Measurements from ENCODE around the gene MGAT5.

MGAT5 gene

DNA sequence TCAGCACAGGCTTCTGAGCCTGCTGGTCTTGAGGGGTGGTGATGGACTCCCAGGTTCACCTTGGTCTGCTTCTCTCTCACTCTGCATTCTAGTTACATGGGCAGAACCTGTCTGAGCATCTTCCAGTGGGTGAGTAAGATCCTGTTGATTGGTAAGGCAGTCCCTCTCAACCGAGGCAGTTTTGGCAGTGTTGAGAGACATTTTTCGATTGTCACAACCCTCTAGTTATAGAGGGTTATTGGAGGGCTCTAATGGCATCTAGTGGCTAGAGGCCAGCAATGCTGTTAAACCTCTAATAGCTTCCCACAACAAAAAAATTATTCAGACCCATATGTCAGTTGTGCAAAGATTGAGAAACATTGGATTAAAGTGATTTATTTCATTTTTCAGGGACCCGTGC is 9.3 kb upstream of the MGAT5 start:
- no peaks in the 10 kb centered on the region for H3K36me3 ChIP-seq (ENCODE audit: control insufficient read depth, insufficient read depth, low read length)
- TF ChIP-seq, protein P1, sequence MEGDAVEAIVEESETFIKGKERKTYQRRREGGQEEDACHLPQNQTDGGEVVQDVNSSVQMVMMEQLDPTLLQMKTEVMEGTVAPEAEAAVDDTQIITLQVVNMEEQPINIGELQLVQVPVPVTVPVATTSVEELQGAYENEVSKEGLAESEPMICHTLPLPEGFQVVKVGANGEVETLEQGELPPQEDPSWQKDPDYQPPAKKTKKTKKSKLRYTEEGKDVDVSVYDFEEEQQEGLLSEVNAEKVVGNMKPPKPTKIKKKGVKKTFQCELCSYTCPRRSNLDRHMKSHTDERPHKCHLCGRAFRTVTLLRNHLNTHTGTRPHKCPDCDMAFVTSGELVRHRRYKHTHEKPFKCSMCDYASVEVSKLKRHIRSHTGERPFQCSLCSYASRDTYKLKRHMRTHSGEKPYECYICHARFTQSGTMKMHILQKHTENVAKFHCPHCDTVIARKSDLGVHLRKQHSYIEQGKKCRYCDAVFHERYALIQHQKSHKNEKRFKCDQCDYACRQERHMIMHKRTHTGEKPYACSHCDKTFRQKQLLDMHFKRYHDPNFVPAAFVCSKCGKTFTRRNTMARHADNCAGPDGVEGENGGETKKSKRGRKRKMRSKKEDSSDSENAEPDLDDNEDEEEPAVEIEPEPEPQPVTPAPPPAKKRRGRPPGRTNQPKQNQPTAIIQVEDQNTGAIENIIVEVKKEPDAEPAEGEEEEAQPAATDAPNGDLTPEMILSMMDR (IDR thresholded peaks at IDR 0.05): no peak
- H2AFZ ChIP-seq: no peak overlapping the region
- no peak overlapping the region for H3K27ac ChIP-seq
- peaks cover 14% of the 10 kb centered on the region for H3K79me2 ChIP-seq
- peaks cover 2% of the 10 kb centered on the region for H3K4me1 ChIP-seq
- no peak overlapping the region for H3K4me2 ChIP-seq (ENCODE audit: low read length)
- H3K27me3 ChIP-seq (ENCODE audit: control insufficient read depth, insufficient read depth, low read length): no peaks in the 10 kb centered on the region
- H3K4me3 ChIP-seq (ENCODE audit: low read depth, low read length): no peak overlapping the region
- no peaks in the 10 kb centered on the region for H3K9me3 ChIP-seq (ENCODE audit: control insufficient read depth, low read length)
- H3K9ac ChIP-seq: no peak overlapping the region

DNA sequence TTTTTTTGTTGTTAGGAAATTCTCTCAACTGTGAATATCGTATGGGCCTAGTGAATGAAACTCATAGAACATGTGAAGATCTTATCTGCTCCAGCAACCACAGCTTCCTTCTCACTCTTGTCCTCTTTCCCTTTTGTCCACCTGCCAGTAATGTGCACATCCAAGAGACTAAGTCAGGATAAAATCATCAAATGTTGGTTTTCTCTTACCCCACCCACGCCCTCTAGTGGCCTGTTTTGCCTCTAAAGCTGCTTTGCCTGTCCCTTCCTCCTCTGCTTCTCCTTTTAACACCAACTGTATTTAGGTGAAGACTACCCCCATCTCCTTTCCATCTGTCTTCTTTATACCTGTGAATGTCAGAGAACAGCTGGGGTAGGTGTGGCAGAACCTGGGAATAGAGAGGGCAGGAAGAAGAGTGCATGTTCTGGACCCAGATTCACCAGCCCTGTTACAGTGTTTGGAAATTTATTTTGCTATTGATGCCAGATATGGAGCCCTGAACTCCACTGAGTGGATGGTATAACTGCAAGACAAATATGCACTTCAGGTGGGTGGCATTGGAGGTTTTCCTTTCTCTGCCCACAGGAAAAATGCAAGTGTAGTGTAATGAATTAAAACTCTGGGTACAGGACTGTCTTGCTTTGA is 8.4 kb upstream of the MGAT5 start:
- TF ChIP-seq, protein P1 (IDR thresholded peaks at IDR 0.05): peak; percentile 80
- no peak overlapping the region for H2AFZ ChIP-seq
- H3K9me3 ChIP-seq (ENCODE audit: control insufficient read depth, low read length): no peaks in the 10 kb centered on the region
- H3K36me3 ChIP-seq (ENCODE audit: control insufficient read depth, insufficient read depth, low read length): no peaks in the 10 kb centered on the region
- no peak overlapping the region for H3K9ac ChIP-seq
- no peak overlapping the region for H3K4me2 ChIP-seq (ENCODE audit: low read length)
- no peak overlapping the region for H3K4me3 ChIP-seq (ENCODE audit: low read depth, low read length)
- no peak overlapping the region for H3K27ac ChIP-seq
- H3K4me1 ChIP-seq: peaks cover 2% of the 10 kb centered on the region
- H3K79me2 ChIP-seq: peaks cover 17% of the 10 kb centered on the region
- H3K27me3 ChIP-seq (ENCODE audit: control insufficient read depth, insufficient read depth, low read length): no peaks in the 10 kb centered on the region

DNA sequence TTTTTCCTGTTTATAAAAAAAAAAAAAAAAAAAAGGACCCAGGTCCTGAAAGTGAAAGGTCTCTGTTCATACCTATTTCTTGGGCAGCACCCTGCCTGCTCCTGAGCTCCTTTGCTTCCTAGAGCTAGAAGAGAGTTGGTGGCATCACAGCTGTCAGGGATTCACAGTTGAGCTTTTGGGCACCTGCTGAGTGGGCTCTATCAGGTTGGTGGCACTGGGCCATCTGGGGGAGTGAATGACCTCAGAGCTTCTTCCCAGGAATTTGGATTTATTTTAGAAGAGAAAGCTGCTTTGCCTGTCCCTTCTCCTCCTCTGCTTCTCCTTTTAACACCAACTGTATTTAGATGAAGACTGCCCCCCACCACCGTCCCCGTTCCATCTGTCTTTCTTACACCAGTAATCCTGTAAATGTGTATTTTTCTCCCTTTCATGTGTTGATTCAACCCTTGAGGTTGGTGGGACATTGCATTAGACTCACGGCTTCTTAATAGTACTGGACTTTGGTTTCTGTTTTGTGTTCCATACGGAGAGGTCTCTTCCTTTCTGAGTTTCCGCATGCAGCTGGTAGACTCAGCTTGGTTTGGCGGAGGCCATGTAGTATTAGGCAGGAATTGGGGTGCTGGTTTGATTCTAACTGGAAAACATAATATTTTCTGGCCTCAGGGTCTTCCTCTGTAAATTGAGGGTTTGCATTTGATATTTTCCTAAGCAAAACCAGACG is 7.6 kb upstream of the MGAT5 start:
- Histone ChIP-seq H3K9ac (no peak overlapping the region), H3K27ac (no peak overlapping the region), H3K36me3 (ENCODE audit: control insufficient read depth, insufficient read depth, low read length) (no peaks in the 10 kb centered on the region), H3K4me2 (ENCODE audit: low read length) (no peak overlapping the region), H3K79me2 (peaks cover 20% of the 10 kb centered on the region), H2AFZ (no peak overlapping the region), H3K27me3 (ENCODE audit: control insufficient read depth, insufficient read depth, low read length) (no peaks in the 10 kb centered on the region), H3K9me3 (ENCODE audit: control insufficient read depth, low read length) (no peaks in the 10 kb centered on the region), H3K4me3 (ENCODE audit: low read depth, low read length) (no peak overlapping the region), H3K4me1 (peaks cover 2% of the 10 kb centered on the region)
- TF ChIP-seq, protein P1 (IDR thresholded peaks at IDR 0.05): no peak

DNA sequence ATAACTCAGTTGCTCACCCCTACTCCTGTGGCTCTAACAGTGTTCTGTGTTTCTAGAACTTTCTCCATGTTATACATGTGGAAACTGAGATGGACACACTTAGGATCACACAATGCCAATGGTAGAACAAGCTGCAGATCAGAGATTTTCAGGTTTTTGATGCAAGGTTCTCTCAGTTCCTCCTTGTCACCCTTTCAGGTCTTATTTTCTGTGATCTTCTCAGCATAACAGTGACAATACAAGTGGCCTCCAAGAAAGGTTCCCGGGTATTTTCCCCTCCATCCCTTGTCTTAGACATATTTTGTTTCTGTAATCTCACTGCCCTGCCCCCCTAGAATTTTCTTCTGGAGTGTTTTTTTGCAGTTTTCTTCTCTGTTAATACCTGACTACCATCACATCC is 6.2 kb upstream of the MGAT5 start:
- Histone ChIP-seq H3K4me2 (ENCODE audit: low read length) (no peak overlapping the region), H3K9ac (no peak overlapping the region), H3K27me3 (ENCODE audit: control insufficient read depth, insufficient read depth, low read length) (no peaks in the 10 kb centered on the region), H3K4me1 (peaks cover 2% of the 10 kb centered on the region), H3K79me2 (peaks cover 23% of the 10 kb centered on the region), H3K9me3 (ENCODE audit: control insufficient read depth, low read length) (no peaks in the 10 kb centered on the region), H3K4me3 (ENCODE audit: low read depth, low read length) (no peak overlapping the region), H3K36me3 (ENCODE audit: control insufficient read depth, insufficient read depth, low read length) (no peaks in the 10 kb centered on the region), H2AFZ (no peak overlapping the region), H3K27ac (no peak overlapping the region)
- TF ChIP-seq, protein P1 (IDR thresholded peaks at IDR 0.05): no peak

Data from parathyroid adenoma (tissue), 2 donors.